Measurements from ENCODE around the gene KRT6B.

- TF ChIP-seq POLR2A (IDR thresholded peaks at IDR 0.05) (no peak), CTCF (IDR thresholded peaks at IDR 0.05) (no peak), POLR2AphosphoS5 (IDR thresholded peaks at IDR 0.05) (no peak), EP300 (IDR thresholded peaks at IDR 0.05) (no peak)
Observed at GRCh38 chr12:52413782-52414345, 38.1 kb downstream of the KRT6B start.

Measured in sigmoid colon (tissue), 4 donors.